Activated naive CD4-positive, alpha-beta T cell treated with Interleukin-2 at 50 U/mL for 16 hours (primary cell): Measurements from ENCODE around the gene SERPINA6.
"Not testable (repeated sequence)": the region's sequence is repeated elsewhere in the genome, so short reads cannot be mapped to it uniquely, and the experiment has no call there.

Source experiments
- DNase-seq: peaks from one replicate; pipeline ENCODE4 v3.0.0-alpha.2; 2020

The SERPINA6 gene

GRCh38 chr14:94290197-94290596, 32.9 kb downstream of the SERPINA6 start:
- no peak for DNase-seq

- DNase-seq = no peak
Observed at GRCh38 chr14:94288610-94289465, 34.3 kb downstream of the SERPINA6 start.

GRCh38 chr14:94285158-94285557, 38.0 kb downstream of the SERPINA6 start:
- no peak for DNase-seq

- no peak for DNase-seq
Observed at GRCh38 chr14:94284221-94284620, 38.9 kb downstream of the SERPINA6 start.

GRCh38 chr14:94282991-94283723, 40.0 kb downstream of the SERPINA6 start:
- no peak for DNase-seq

- DNase-seq = no peak
Observed at GRCh38 chr14:94278731-94279130, 44.4 kb downstream of the SERPINA6 start.

GRCh38 chr14:94276898-94277561, 46.1 kb downstream of the SERPINA6 start:
- not testable (repeated sequence) for DNase-seq

- no peak for DNase-seq
Observed at GRCh38 chr14:94269156-94269555, 54.0 kb downstream of the SERPINA6 start.

GRCh38 chr14:94268582-94268981, 54.6 kb downstream of the SERPINA6 start:
- not testable (repeated sequence) for DNase-seq

- DNase-seq = no peak
Observed at GRCh38 chr14:94267352-94267751, 55.8 kb downstream of the SERPINA6 start.

- DNase-seq = not testable (repeated sequence)
Observed at GRCh38 chr14:94264195-94264594, 58.9 kb downstream of the SERPINA6 start.
